ENCODE results near the gene FBXO42. TPM values are rescaled to one million over a fixed set of nuclear protein-coding genes. Genes with fewer than 3 reads are reported as not detected.
"Not testable (repeated sequence)": the region's sequence is repeated elsewhere in the genome, so short reads cannot be mapped to it uniquely, and the experiment has no call there.

FBXO42 gene
- total RNA-seq, 2 experiments from 2014 or later: 19.7 to 23.4 TPM

DNA sequence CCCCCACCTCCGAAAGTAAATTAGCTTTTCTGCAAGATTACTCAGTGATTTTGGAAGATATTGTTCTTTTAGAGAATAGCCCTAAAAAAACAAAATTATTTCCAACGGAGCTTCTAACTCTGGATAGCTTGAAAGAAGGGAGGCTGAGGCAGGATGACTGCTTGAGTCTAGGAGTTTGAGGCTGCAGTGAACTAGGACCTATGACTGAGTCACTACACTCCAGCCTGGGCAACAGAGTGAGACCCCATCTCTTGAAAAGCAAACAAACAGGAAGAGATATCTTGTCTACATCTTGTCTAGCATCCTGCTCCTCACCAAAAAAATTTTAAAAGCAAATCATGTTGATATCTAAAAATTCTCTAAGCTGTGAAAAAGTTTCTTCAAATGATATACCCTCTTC lies 73.1 kb downstream of the FBXO42 start:
- Mint-ChIP-seq H3K36me3 (ENCODE audit: low read depth) (peaks cover 6% of the 10 kb centered on the region), H3K4me3 (no peak overlapping the region), H3K4me1 (ENCODE audit: low read depth) (no peaks in the 10 kb centered on the region), H3K9me3 (ENCODE audit: insufficient read depth) (no peaks in the 10 kb centered on the region), H3K27me3 (ENCODE audit: low read depth) (no peaks in the 10 kb centered on the region), H3K27ac (no peak overlapping the region)
- no peak for DNase-seq
- ChIA-PET CTCF (interaction anchor here (0.7 to 1.0 kb wide), 2 partner anchors 13 to 84 kb away, joined by 3 read pairs; no protein-coding TSS in a partner anchor), POLR2A (interaction anchor here (0.6 kb wide), 1 partner anchor 471 kb away, joined by 3 read pairs; no protein-coding TSS in a partner anchor)
- no peak for ATAC-seq

DNA sequence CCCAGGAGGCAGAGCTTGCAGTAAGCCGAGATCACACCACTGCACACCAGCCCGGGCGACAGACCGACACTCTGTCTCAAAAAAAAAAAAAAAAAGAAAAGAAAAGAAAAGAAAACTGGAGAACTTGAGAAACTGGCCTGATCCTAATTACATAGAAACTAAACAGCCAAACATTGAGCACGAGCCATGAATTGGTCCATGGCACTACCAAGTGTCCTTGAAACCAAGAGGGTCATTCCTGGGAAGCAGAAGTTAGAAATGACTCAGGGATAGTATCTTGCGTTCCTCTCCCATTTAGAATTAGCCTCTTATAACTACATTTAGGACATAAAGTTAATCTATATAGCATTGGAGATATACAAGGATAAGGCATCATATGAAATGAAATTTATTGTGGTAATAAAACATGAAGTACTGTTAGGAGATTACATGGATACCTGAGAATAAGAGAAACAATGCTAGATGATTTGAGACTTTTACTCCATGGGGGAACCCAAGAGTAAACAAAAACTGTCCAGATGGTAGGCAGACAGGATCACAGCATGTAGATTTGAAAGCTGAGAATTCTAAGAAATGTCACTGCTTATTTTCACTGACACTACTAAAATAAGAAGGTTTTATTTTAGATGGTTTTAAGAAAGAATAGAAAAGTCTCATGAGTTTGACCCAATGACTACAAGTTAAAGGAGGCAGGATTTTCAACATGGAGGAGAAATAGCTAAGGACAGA lies 75.8 kb downstream of the FBXO42 start:
- POLR2A ChIA-PET: no interaction called here
- CTCF ChIA-PET: no interaction called here
- Mint-ChIP-seq H3K27me3 (ENCODE audit: low read depth) (no peaks in the 10 kb centered on the region), H3K4me3 (no peak overlapping the region), H3K36me3 (ENCODE audit: low read depth) (peaks cover 2% of the 10 kb centered on the region), H3K4me1 (ENCODE audit: low read depth) (no peaks in the 10 kb centered on the region), H3K27ac (no peak overlapping the region), H3K9me3 (ENCODE audit: insufficient read depth) (no peaks in the 10 kb centered on the region)
- ATAC-seq (no peak), DNase-seq (no peak)

DNA sequence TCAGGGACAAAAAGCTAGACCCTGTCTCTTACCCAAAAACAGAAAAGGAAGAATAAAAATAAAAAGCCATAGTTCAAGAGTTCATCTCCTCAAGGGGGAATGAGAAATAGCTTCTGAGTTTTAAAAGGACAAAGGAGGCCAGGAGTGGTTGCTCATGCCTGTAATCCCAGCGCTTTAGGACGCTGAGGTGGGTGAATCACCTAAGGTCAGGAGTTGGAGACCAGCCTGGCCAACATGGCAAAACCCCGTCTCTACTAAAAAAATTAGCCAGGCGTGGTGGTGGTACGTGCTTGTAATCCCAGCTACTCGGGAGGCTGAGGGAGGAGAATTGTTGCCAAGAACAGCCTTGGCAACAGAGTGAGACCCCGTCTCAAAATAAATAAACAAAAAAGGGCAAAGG lies 76.7 kb downstream of the FBXO42 start:
- no peak for DNase-seq
- no peak for ATAC-seq
- Mint-ChIP-seq H3K9me3 (ENCODE audit: insufficient read depth) (no peaks in the 10 kb centered on the region), H3K27me3 (ENCODE audit: low read depth) (no peaks in the 10 kb centered on the region), H3K4me3 (no peak overlapping the region), H3K4me1 (ENCODE audit: low read depth) (no peaks in the 10 kb centered on the region), H3K27ac (no peak overlapping the region), H3K36me3 (ENCODE audit: low read depth) (peaks cover 6% of the 10 kb centered on the region)
- POLR2A ChIA-PET: interaction anchor here (0.9 kb wide), 1 partner anchor 52 kb away, joined by 3 read pairs; no protein-coding TSS in a partner anchor
- CTCF ChIA-PET: interaction anchor here (0.7 kb wide), 1 partner anchor 88 kb away, joined by 3 read pairs; no protein-coding TSS in a partner anchor

DNA sequence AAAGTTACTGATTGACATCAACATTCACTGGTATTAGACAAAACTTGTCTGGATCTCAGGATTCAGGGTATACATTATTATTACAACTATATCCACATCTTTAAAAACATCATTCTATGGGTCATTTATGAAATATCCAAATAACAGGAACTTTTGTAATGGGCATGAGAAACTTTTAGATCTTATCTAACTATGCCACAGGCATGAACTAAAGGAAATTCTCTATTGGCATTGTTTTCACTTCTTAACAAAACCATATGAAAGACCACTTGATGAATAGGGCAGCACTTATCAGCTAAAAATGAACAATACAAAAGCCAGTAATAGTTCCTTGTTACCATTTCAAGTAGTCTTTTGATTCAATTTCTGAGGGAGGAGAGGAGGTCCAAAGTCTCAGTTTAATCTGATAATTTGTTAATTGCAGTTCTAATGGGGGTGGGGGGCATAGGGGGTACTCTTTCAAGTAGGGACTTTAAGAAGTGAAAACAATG lies 84.5 kb downstream of the FBXO42 start:
- ChIA-PET POLR2A (no interaction called here), CTCF (no interaction called here)
- H3K9me3 Mint-ChIP-seq (ENCODE audit: insufficient read depth): no peaks in the 10 kb centered on the region
- no peak overlapping the region for H3K27ac Mint-ChIP-seq
- DNase-seq (no peak), ATAC-seq (no peak)
- no peak overlapping the region for H3K4me3 Mint-ChIP-seq
- H3K4me1 Mint-ChIP-seq (ENCODE audit: low read depth): no peaks in the 10 kb centered on the region
- H3K27me3 Mint-ChIP-seq (ENCODE audit: low read depth): no peaks in the 10 kb centered on the region
- peaks cover 4% of the 10 kb centered on the region for H3K36me3 Mint-ChIP-seq (ENCODE audit: low read depth)

DNA sequence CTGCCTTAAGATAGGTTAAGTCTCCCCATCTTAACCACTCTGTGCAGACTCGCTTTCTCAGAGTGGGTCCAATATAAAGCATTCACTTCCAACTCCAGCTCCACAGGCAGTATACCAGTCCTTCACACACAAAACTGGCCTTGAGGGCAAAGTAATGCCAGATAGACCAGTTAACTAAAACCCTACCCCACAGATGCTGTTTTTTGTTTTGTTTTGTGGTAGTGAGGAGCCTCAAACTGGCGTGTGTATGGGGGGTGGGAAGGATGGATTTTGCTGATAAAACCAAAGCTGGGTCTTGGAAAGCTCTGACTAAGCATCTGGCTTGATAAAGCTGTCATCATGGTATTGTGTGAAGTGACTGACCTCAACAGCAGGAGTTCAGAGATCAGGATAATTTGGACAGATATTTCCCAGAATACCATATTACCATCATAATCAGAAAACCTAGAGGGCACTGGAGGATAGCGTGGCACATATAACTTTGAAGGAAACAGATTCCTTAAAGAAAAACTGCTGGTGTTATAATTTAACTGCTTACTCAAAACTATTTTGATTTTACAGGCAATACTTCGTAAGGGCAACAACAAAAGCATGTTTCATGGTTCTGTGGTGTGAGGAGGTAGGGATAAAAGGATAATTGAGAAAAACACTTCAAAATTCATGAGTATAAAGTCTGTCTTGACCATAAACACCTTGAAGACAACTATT lies 85.7 kb downstream of the FBXO42 start:
- ChIA-PET POLR2A (no interaction called here), CTCF (no interaction called here)
- Mint-ChIP-seq H3K4me3 (no peak overlapping the region), H3K27ac (no peak overlapping the region), H3K4me1 (ENCODE audit: low read depth) (no peaks in the 10 kb centered on the region), H3K36me3 (ENCODE audit: low read depth) (peaks cover 4% of the 10 kb centered on the region), H3K27me3 (ENCODE audit: low read depth) (no peaks in the 10 kb centered on the region), H3K9me3 (ENCODE audit: insufficient read depth) (no peaks in the 10 kb centered on the region)
- ATAC-seq: no peak
- no peak for DNase-seq

DNA sequence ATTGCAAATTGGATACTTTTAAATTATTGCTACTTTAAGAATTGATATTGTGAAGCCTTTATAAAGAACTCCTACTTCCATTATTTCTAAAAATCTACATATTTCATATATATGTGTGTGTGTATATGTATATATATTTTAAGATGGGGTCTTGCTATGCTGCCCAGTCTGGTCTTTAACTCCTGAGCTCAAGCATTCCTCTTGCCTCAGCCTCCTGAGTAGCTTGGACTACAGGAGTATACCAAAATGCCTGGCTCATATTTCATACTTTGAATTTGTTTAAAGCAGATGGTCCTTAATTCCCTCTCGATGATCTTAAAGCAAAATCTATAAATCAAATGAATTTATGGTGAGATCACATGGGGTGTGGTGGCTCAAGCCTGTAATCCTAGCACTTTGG lies 90.2 kb downstream of the FBXO42 start:
- ATAC-seq (no peak), DNase-seq (no peak)
- no peak overlapping the region for H3K27ac Mint-ChIP-seq
- H3K4me1 Mint-ChIP-seq (ENCODE audit: low read depth): peaks cover 4% of the 10 kb centered on the region
- no peaks in the 10 kb centered on the region for H3K9me3 Mint-ChIP-seq (ENCODE audit: insufficient read depth)
- H3K36me3 Mint-ChIP-seq (ENCODE audit: low read depth): no peaks in the 10 kb centered on the region
- no peak overlapping the region for H3K4me3 Mint-ChIP-seq
- ChIA-PET POLR2A (no interaction called here), CTCF (interaction anchor here (2.2 to 2.3 kb wide), 2 partner anchors 14 to 18 kb away, joined by 5 read pairs; no protein-coding TSS in a partner anchor)
- no peaks in the 10 kb centered on the region for H3K27me3 Mint-ChIP-seq (ENCODE audit: low read depth)

DNA sequence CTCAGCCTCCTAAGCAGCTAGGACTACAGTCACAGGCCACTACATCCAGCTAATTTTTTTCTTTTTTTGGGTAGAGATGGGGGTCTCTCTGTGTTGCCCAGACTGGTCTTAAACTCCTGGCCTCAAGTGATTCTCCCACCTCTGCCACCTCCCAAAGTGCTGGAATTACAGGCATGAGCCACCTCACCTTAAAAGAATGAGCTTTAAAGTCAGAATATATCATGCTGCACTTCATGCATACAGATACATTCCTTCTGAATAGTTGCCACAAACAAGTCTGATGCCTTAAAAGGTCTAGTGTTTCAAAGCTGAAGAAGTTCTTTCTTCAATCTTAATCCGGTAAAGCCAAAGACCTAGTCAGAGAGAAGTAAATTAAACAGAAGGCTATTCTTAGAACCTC lies 91.5 kb downstream of the FBXO42 start:
- Mint-ChIP-seq H3K4me1 (ENCODE audit: low read depth) (peaks cover 4% of the 10 kb centered on the region), H3K36me3 (ENCODE audit: low read depth) (peaks cover 2% of the 10 kb centered on the region), H3K27ac (no peak overlapping the region), H3K27me3 (ENCODE audit: low read depth) (no peaks in the 10 kb centered on the region), H3K4me3 (no peak overlapping the region), H3K9me3 (ENCODE audit: insufficient read depth) (no peaks in the 10 kb centered on the region)
- no peak for ATAC-seq
- no peak for DNase-seq
- CTCF ChIA-PET: interaction anchor here (0.6 to 2.3 kb wide), 6 partner anchors 13 to 179 kb away, joined by 3 to 5 read pairs (median 3); no protein-coding TSS in a partner anchor
- POLR2A ChIA-PET: no interaction called here

DNA sequence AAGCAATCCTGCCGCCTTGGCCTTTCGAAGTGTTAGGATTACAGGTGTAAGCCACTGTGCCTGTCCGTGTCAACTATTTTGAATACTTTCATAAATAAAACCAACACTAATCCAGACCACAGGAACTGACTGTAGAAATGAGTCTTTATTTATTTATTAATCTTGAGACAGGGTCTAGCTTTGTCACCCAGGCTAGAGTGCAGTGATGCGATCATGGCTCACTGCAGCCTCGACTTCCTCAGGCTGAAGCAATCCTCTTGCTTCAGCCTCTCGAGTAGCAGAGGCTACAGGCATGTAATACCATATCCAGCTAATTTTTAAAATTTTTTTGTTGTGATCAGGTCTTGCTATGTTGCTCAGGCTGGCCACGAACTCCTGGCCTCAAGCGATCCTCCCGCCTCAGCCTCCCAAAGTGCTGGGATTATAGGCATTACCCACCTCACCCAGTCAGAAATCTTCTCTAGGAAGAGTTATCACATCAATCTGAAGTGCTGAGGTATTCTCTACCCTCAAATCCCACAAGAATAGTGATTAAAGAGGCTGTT lies 93.6 kb downstream of the FBXO42 start:
- Mint-ChIP-seq H3K27me3 (ENCODE audit: low read depth) (no peaks in the 10 kb centered on the region), H3K36me3 (ENCODE audit: low read depth) (peaks cover 13% of the 10 kb centered on the region), H3K4me3 (no peak overlapping the region), H3K9me3 (ENCODE audit: insufficient read depth) (no peaks in the 10 kb centered on the region), H3K27ac (peak overlapping the region; percentile 4), H3K4me1 (ENCODE audit: low read depth) (peaks cover 14% of the 10 kb centered on the region)
- ATAC-seq (no peak), DNase-seq (no peak)
- POLR2A ChIA-PET: no interaction called here
- CTCF ChIA-PET: interaction anchor here (1.1 kb wide), 1 partner anchor 14 kb away, joined by 5 read pairs; no protein-coding TSS in a partner anchor

DNA sequence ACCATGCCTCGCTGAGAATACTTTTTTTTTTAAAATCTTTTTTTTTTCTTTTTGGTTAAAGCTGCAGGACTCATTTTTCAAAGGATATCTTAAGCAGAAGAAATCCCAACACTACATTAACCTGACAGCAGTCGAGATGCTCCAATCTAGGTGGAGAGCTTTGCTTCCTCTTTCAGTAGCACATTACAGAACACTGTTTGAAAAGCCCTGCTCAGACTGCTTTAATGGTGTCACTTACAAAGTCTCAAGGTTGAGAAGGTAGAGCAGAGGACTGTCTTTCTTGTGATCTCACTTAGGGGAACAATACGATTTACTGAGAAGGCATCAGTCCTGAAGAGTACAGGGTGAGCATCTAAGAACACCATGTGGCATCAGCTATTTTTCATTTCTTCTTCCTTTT lies 94.3 kb downstream of the FBXO42 start:
- Mint-ChIP-seq H3K4me3 (no peak overlapping the region), H3K9me3 (ENCODE audit: insufficient read depth) (no peaks in the 10 kb centered on the region), H3K27me3 (ENCODE audit: low read depth) (no peaks in the 10 kb centered on the region), H3K4me1 (ENCODE audit: low read depth) (peaks cover 14% of the 10 kb centered on the region), H3K27ac (no peak overlapping the region), H3K36me3 (ENCODE audit: low read depth) (peaks cover 15% of the 10 kb centered on the region)
- ATAC-seq: no peak
- ChIA-PET CTCF (no interaction called here), POLR2A (interaction anchor here (0.6 kb wide), 2 partner anchors 143 to 562 kb away, joined by 3 read pairs; no protein-coding TSS in a partner anchor)
- DNase-seq: no peak

DNA sequence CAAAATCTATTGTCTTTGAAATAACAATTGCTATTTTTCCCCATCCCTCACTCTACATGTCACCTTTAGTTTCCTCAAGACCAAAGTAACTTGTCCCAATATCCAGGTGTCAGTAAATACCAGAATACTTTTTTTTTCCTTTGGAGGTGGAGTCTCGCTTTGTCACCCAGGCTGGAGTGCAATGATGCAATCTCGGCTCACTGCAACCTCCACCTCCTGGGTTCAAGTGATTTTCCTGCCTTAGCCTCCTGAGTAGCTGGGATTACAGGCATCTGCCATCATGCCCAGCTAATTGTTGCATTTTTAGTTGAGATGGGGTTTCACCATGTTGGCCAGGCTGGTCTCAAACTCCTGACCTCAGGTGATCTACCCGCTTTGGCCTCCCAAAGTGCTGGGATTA lies 94.7 kb downstream of the FBXO42 start:
- H3K27me3 Mint-ChIP-seq (ENCODE audit: low read depth); H3K9me3 Mint-ChIP-seq (ENCODE audit: insufficient read depth); DNase-seq; H3K4me3 Mint-ChIP-seq; ATAC-seq; CTCF ChIA-PET; H3K27ac Mint-ChIP-seq: not testable (repeated sequence)
- Mint-ChIP-seq H3K36me3 (ENCODE audit: low read depth) (peaks cover 19% of the 10 kb centered on the region), H3K4me1 (ENCODE audit: low read depth) (peaks cover 14% of the 10 kb centered on the region)
- POLR2A ChIA-PET: interaction anchor here (0.6 kb wide), 1 partner anchor 561 kb away, joined by 3 read pairs; no protein-coding TSS in a partner anchor

DNA sequence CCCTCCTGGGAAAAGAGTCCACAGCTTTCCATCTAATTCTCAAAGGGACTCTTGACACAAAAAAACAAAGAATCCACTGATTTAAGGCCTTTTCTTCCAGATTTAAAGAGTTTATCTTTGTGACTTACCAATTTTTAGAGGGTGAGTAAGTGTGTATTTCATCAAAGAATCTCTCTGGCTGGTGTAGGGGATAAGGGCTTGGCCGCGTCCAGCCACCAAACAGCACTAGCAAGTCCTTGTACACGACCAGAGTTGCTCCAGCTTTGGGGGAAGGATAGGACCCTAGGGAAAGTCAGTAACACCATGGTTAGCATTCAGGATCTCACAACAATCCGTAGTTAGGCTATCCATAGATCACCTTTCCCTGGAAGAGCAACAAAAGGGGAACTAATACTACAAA lies 95.8 kb downstream of the FBXO42 start:
- no peaks in the 10 kb centered on the region for H3K27me3 Mint-ChIP-seq (ENCODE audit: low read depth)
- no peak for DNase-seq
- H3K36me3 Mint-ChIP-seq (ENCODE audit: low read depth): peaks cover 27% of the 10 kb centered on the region
- CTCF ChIA-PET: interaction anchor here (0.9 kb wide), 1 partner anchor 12 kb away, joined by 3 read pairs; no protein-coding TSS in a partner anchor
- H3K4me1 Mint-ChIP-seq (ENCODE audit: low read depth): peaks cover 14% of the 10 kb centered on the region
- no peak overlapping the region for H3K4me3 Mint-ChIP-seq
- ATAC-seq: no peak
- POLR2A ChIA-PET: no interaction called here
- no peaks in the 10 kb centered on the region for H3K9me3 Mint-ChIP-seq (ENCODE audit: insufficient read depth)
- no peak overlapping the region for H3K27ac Mint-ChIP-seq

Data from activated CD8-positive, alpha-beta T cell treated with anti-CD3 and anti-CD28 coated beads, Interleukin-2, amount 10 ng/mL, durations not matched to agents 7 days and 5 days (primary cell).